OCI-LY3 (cell line): Measurements from ENCODE around the gene TMEM53.

Experiments
- CTCF ChIP-seq: fragments of 200-600, 300-600 bp; sonication (generic); IDR thresholded peaks from 2 replicates; pipeline ENCODE4 v1.5.1; 2014; ENCODE audit warnings: antibody characterized with exemption, low read length, low read depth
- EZH2phosphoT487 ChIP-seq: fragments of 200-600 bp; shearing (Covaris generic); IDR thresholded peaks from 2 replicates; pipeline ENCODE4 v1.6.1; 2018; ENCODE audit warnings: antibody characterized with exemption, mixed run types, low read depth

GRCh38 chr1:44642925-44643324, 31.4 kb downstream of the TMEM53 start:
- no peak for TF ChIP-seq CTCF
- TF ChIP-seq EZH2phosphoT487: no peak
